Renal cortical epithelial cell (primary cell): ENCODE data around the gene GDF2. TPM values are rescaled to one million over a fixed set of nuclear protein-coding genes. Genes with fewer than 3 reads are reported as not detected.

ENCODE experiments used
- DNase-seq: peaks from one replicate; pipeline ENCODE4 v3.0.0-alpha.2; 2011; ENCODE audit warnings: low read depth
- total RNA-seq: library from RNA; depleted of rRNA; stranded (reverse); fragments of >200 nt; gene quantifications from 2 replicates; pipeline ENCODE4 v1.2.3, GENCODE V29; 2014

The GDF2 gene
- total RNA-seq, 1 donor from 2014 or later = not detected

- DNase-seq = no peak
Measured at GRCh38 chr10:47291682-47292081, 30.6 kb upstream of the GDF2 start.

DNA sequence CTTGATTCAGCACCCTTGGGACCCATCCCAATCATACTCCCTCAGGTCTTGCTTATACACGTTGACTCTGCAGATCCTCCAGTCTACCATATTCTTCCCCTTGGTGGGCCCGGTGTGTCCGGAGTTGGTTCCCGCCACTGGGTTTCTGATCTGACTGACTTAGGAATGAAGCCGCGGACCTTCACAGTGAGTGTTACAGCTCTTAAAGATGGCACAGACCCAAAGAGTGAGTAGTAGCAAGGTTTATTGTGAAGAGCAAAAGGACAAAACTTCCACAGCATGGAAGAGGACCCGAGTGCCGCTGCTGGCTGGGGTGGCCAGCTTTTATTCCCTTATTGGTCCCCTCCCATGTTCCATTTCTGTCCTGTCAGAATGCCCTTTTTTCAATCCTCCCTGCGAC lies 28.2 kb upstream of the GDF2 start:
- DNase-seq = no peak

GRCh38 chr10:47294501-47294900 lies 27.8 kb upstream of the GDF2 start:
- DNase-seq = no peak

DNA sequence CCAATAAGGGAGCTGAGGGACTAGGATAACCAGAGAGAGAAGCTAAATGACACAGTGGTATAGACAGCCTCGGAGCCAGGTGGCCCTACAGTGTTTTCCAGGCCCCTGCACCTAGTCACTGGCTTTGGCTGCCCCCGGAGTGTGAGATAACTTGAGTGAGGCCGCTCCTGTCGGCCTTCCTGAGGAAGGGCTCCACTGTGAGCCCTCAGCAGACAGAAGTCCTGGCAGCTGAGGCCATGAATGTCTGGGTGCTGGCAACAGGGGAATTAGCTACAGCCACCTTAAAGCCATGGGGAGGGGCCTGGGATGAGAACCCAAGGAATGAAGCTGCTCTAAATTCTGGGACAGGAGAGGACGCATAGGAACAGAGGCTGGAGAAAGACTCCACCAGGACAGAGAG lies 26.8 kb upstream of the GDF2 start:
- no peak for DNase-seq

DNA sequence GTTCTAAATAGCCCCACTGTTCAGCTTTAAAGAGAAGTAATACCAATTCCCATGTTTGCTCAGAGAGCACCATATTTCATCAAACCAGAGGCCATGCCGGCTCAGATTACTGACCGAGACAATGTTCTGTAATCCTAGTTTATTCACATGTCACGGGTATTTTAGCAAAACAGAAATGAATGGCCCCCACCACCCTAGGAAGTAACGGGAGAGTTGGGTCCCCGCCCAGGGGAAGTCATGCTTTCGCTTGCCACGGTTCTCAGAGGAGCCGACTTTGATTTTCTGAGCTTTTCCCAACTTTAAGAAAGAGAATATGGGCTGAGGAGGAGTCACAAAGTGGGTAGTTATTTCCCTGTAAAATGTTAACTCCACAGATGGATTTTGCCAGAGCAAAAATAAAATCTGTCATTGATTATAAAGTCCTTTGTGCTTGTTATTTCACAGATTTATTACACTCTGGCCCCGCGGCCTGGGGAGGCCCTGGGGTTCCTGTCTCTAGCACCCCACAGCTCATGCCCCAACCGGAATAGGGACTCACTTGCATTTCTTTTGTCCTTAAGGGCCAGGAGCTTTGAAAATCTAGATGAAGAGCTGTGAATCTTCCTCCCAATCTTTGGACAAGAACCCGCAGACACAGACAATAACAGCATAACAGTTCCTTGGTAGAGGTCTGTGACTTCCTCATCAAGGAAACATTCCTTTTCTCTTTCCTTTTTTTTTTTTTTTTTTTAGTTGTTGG lies 25.9 kb upstream of the GDF2 start:
- no peak for DNase-seq

GRCh38 chr10:47296941-47297340 lies 25.3 kb upstream of the GDF2 start:
- no peak for DNase-seq

GRCh38 chr10:47297866-47298540 lies 24.3 kb upstream of the GDF2 start:
- no peak for DNase-seq

- DNase-seq = no peak
Measured at GRCh38 chr10:47298715-47299114, 23.5 kb upstream of the GDF2 start.

DNA sequence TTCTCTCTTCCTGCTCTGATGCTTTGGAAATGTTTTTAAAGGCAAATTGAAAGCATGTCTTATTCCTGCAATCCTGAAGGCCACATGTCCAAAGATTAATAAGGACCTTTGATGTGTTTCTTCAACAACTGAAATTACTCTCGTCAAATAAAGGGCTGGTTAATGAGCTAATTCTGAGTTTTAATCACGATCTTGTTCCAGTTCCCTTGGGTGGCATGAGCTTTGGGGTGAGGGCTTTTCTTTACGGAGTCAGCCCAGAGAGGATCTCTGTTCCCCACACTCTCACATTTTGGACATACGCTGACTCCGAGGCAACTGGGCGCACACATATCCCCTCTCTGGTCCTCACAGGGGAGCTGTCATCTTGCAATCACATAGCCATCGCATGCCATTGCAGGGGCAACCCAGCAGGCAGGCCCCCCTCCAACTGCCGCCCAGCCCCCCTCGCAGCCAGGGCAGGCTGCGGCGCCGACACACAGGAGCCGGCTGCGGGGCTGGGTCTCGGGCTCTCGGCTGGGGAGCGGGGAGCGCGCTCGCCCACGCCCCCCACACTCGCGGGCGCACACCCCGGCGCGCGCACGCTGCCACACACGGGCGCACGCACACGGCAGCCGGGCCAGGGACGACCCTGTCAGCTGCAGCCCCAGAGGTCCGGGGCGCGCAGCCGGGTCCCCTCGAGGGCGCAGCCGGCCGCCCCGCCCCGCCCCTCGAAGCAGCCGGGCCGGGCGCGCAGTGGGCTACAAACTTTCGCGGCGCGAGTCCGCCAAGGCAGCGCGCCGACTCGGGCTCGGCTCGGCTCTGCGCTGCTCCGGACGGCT lies 22.4 kb upstream of the GDF2 start, which contains the start of gene GDF10:
Gene GDF10, plus strand, starts transcription at position 587 of the 818 bp plus-strand sequence. CDS start 455 bp downstream, outside the sequence.
- no peak for DNase-seq

DNA sequence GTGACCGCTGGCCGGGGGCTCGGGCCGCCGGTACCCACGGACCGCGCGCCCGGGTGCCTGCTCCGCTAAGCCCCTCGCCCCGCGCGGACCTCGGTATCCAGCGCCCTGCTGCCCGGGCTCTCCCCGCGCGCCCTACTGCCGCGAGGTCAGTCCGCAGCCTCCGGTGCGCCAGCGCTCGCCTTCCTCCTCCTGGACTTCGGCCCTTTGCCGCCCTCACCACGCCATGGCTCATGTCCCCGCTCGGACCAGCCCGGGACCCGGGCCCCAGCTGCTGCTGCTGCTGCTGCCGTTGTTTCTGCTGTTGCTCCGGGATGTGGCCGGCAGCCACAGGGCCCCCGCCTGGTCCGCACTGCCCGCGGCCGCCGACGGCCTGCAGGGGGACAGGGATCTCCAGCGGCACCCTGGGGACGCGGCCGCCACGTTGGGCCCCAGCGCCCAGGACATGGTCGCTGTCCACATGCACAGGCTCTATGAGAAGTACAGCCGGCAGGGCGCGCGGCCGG lies 21.8 kb upstream of the GDF2 start:
- DNase-seq = no peak

GRCh38 chr10:47301833-47302232 lies 20.4 kb upstream of the GDF2 start:
- DNase-seq = no peak

DNA sequence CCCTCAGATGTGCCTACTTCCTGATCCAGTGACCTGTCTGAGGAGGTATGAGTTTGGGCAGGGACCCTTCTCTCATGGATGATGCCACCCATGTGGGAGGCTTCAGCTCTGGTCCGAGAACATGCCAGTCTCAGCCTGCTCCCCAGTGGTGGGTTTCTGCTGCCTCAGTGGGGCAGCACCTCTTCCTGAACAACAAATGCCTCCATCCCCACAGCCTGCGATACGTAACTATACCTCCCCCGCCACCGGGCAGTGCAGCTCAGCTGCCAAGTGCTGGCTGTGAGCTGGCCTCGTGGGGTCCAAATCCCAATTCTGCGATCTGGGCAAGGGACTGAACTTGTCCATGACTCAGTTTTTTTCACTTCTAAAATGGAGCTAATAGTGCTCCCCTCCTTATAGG lies 19.1 kb upstream of the GDF2 start:
- DNase-seq = no peak

DNA sequence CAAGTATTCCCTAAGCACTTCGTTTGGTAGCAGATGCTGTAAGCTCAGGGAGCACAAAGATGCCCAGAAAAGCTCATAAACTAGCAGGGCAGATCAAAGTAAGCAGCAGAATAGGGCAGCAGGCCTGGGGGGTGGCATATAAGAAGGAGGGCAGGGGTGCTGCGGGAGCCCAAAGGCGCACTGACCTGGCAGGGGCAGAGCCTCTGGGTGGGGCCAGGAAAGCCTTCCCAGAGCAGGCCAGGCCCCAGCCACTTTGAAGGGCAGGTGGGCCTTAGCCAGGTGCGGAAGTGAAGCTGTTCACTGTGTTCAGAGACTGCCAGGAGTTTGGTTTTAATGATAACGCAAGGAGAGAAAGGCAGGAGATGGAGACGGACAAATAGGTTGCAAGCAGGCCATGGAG lies 18.4 kb upstream of the GDF2 start:
- no peak for DNase-seq

- no peak for DNase-seq
Measured at GRCh38 chr10:47305566-47305965, 16.7 kb upstream of the GDF2 start.

GRCh38 chr10:47306387-47307210 lies 15.7 kb upstream of the GDF2 start:
- DNase-seq = no peak

DNA sequence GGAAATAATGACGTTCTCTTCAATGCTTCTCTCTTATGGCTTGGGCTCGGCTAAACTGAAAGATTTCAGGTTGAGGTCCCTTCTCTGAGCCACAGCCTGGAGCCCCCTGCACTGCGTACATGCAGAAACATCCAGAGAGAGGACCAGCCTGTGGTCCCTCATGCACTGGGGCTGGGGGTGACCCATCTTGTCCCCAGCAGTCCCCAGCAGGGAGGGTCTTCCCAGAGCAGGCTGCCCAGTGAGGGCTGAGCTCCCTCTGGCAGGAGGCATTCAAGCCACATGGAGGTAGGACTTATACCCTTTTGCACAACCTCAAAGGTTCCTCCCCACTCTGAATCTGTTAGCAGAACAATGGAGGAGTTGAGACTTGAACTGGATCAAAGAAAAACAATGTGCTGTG lies 14.9 kb upstream of the GDF2 start:
- no peak for DNase-seq

GRCh38 chr10:47308775-47309174 lies 13.5 kb upstream of the GDF2 start:
- no peak for DNase-seq

DNA sequence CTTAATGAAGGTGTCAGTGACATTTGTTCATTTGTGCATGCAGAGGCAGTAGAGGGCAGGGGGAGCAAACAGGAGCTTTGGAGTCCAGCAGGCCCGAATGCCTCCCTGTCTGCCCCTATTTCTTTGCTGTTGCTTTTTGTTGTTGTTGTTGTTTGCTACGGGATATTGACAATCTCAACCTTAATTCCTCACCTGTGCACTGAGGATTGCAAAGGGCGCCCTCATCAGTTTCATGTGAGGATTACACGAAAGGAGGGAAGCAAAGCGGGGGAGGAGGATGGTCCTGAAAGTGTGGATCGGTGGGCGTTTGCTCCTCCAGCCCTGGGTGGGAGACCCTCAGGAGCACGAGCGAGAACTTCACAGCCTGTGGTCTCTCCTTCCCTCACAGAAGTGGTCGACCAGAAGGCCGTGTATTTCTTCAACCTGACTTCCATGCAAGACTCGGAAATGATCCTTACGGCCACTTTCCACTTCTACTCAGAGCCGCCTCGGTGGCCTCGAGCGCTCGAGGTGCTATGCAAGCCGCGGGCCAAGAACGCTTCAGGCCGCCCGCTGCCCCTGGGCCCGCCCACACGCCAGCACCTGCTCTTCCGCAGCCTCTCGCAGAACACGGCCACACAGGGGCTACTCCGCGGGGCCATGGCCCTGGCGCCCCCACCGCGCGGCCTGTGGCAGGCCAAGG lies 12.7 kb upstream of the GDF2 start:
- no peak for DNase-seq

DNA sequence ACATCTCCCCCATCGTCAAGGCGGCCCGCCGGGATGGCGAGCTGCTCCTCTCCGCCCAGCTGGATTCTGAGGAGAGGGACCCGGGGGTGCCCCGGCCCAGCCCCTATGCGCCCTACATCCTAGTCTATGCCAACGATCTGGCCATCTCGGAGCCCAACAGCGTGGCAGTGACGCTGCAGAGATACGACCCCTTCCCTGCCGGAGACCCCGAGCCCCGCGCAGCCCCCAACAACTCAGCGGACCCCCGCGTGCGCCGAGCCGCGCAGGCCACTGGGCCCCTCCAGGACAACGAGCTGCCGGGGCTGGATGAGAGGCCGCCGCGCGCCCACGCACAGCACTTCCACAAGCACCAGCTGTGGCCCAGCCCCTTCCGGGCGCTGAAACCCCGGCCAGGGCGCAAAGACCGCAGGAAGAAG lies 12.2 kb upstream of the GDF2 start:
- no peak for DNase-seq

DNA sequence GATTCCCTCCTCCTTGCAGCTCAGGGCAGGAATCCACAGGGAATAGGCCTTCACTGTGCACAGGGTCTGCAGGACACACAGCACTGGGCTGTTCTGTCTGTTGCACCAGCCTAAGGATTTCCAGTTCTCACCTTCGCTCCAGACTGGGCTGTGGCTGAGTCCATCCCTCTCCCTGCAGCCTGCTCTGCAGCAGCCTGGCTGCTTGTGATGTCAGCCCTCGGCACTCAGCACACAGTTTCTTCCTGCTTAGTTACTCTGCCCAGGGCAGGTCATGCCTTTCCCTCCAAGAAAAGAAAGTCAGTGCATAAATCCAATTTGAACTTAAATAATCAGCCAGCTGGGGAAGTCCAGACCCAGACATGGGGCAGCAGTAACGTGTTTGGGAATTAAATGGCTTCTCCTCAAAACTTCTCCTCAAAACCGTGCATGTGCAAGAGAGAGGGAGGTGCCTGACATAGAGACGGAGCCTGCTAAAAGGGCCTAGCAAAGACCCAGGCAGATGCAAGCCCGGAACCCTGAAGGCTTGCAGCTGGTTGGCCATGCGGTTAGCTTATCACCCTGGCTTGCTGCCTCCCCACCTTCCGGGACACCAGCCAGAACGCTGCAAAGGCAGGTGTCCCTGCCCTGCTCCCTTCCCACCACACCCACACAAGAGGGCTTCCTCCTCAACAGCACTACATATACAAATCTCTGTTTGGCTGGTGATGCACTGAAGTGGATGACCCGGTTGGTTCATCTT lies 10.9 kb upstream of the GDF2 start:
- DNase-seq = no peak
